Muscle of arm (tissue), 12 donors: ENCODE results near the gene KIAA1217. TPM values are rescaled to one million over a fixed set of nuclear protein-coding genes. Genes with fewer than 3 reads are reported as not detected.

Source experiments
- DNase-seq: peaks from one replicate; pipeline ENCODE4 v3.0.0-alpha.2; 2013
- polyA plus RNA-seq, 12 donors: library from polyadenylated mRNA; unstranded; fragments of 120-200 nt; gene quantifications; one replicate each; pipeline ENCODE4 v1.2.1, GENCODE V29; 2013; ENCODE audit not compliant: insufficient read length in 12 of 12

KIAA1217 gene
- polyA plus RNA-seq, 12 donors: 25.3 to 49.4 (median 40.3) TPM; not detected in 1

- DNase-seq: no peak
Measured at GRCh38 chr10:24241536-24242040, 32.6 kb downstream of the KIAA1217 start.

- no peak for DNase-seq
Measured at GRCh38 chr10:24242562-24242961, 33.6 kb downstream of the KIAA1217 start.

GRCh38 chr10:24246365-24246764 is 37.4 kb downstream of the KIAA1217 start:
- no peak for DNase-seq

- no peak for DNase-seq
Measured at GRCh38 chr10:24247841-24248240, 38.9 kb downstream of the KIAA1217 start.

- DNase-seq: no peak
Measured at GRCh38 chr10:24249829-24250415, 41.0 kb downstream of the KIAA1217 start.

GRCh38 chr10:24251547-24251946 is 42.6 kb downstream of the KIAA1217 start:
- DNase-seq: no peak

- no peak for DNase-seq
Measured at GRCh38 chr10:24254180-24254579, 45.2 kb downstream of the KIAA1217 start.

GRCh38 chr10:24255115-24255880 is 46.4 kb downstream of the KIAA1217 start:
- no peak for DNase-seq

GRCh38 chr10:24255881-24256311 is 47.0 kb downstream of the KIAA1217 start:
- no peak for DNase-seq

GRCh38 chr10:24256619-24257107 is 47.7 kb downstream of the KIAA1217 start:
- DNase-seq: no peak

- DNase-seq: no peak
Measured at GRCh38 chr10:24257588-24257987, 48.6 kb downstream of the KIAA1217 start.

- DNase-seq: no peak
Measured at GRCh38 chr10:24259365-24260130, 50.6 kb downstream of the KIAA1217 start.

- no peak for DNase-seq
Measured at GRCh38 chr10:24261627-24262026, 52.7 kb downstream of the KIAA1217 start.

GRCh38 chr10:24262929-24263590 is 54.1 kb downstream of the KIAA1217 start:
- DNase-seq: no peak

- no peak for DNase-seq
Measured at GRCh38 chr10:24269476-24269875, 60.5 kb downstream of the KIAA1217 start.

GRCh38 chr10:24272374-24272773 is 63.4 kb downstream of the KIAA1217 start:
- no peak for DNase-seq

GRCh38 chr10:24277277-24277676 is 68.3 kb downstream of the KIAA1217 start:
- DNase-seq: no peak

GRCh38 chr10:24277771-24278170 is 68.8 kb downstream of the KIAA1217 start:
- DNase-seq: no peak

GRCh38 chr10:24278176-24278889 is 69.4 kb downstream of the KIAA1217 start:
- DNase-seq: no peak

GRCh38 chr10:24279166-24279565 is 70.2 kb downstream of the KIAA1217 start:
- DNase-seq: no peak

GRCh38 chr10:24287559-24288195 is 78.7 kb downstream of the KIAA1217 start:
- DNase-seq: no peak
